ENCODE data around the gene MTUS2.
A peak's percentile ranks its signal among the peaks of the same experiment; 100 is the strongest.
"Not testable (repeated sequence)": the region's sequence is repeated elsewhere in the genome, so short reads cannot be mapped to it uniquely, and the experiment has no call there.

MTUS2 gene

GRCh38 chr13:29318741-29319140 lies 498.6 kb downstream of the MTUS2 start:
- no peak for DNase-seq (ENCODE audit: low read depth, low spot score)

GRCh38 chr13:29319451-29319850 lies 499.3 kb downstream of the MTUS2 start:
- no peak for DNase-seq (ENCODE audit: low read depth, low spot score)

GRCh38 chr13:29323954-29324353 lies 503.8 kb downstream of the MTUS2 start:
- no peak for DNase-seq (ENCODE audit: low read depth, low spot score)

- no peak for DNase-seq (ENCODE audit: low read depth, low spot score)
Measured at GRCh38 chr13:29324601-29325000, 504.5 kb downstream of the MTUS2 start.

GRCh38 chr13:29328501-29328900 lies 508.4 kb downstream of the MTUS2 start:
- no peak for DNase-seq (ENCODE audit: low read depth, low spot score)

- DNase-seq (ENCODE audit: low read depth, low spot score): no peak
Measured at GRCh38 chr13:29336356-29336755, 516.2 kb downstream of the MTUS2 start.

- no peak for DNase-seq (ENCODE audit: low read depth, low spot score)
Measured at GRCh38 chr13:29339386-29340272, 519.5 kb downstream of the MTUS2 start.

GRCh38 chr13:29345860-29346582 lies 525.9 kb downstream of the MTUS2 start:
- DNase-seq (ENCODE audit: low read depth, low spot score): not testable (repeated sequence)

- DNase-seq (ENCODE audit: low read depth, low spot score): no peak
Measured at GRCh38 chr13:29355029-29355428, 534.9 kb downstream of the MTUS2 start.

GRCh38 chr13:29359181-29359580 lies 539.0 kb downstream of the MTUS2 start:
- no peak for DNase-seq (ENCODE audit: low read depth, low spot score)

GRCh38 chr13:29361716-29362115 lies 541.6 kb downstream of the MTUS2 start:
- DNase-seq (ENCODE audit: low read depth, low spot score): no peak

GRCh38 chr13:29362849-29363604 lies 542.9 kb downstream of the MTUS2 start:
- DNase-seq (ENCODE audit: low read depth, low spot score): peak; percentile 70

- DNase-seq (ENCODE audit: low read depth, low spot score): no peak
Measured at GRCh38 chr13:29369060-29369743, 549.1 kb downstream of the MTUS2 start.

- no peak for DNase-seq (ENCODE audit: low read depth, low spot score)
Measured at GRCh38 chr13:29379281-29379680, 559.1 kb downstream of the MTUS2 start.

- DNase-seq (ENCODE audit: low read depth, low spot score): no peak
Measured at GRCh38 chr13:29379865-29380264, 559.7 kb downstream of the MTUS2 start.

GRCh38 chr13:29382021-29382420 lies 561.9 kb downstream of the MTUS2 start:
- no peak for DNase-seq (ENCODE audit: low read depth, low spot score)

- DNase-seq (ENCODE audit: low read depth, low spot score): no peak
Measured at GRCh38 chr13:29383476-29383875, 563.3 kb downstream of the MTUS2 start.

- DNase-seq (ENCODE audit: low read depth, low spot score): no peak
Measured at GRCh38 chr13:29384466-29384865, 564.3 kb downstream of the MTUS2 start.

GRCh38 chr13:29384871-29385270 lies 564.7 kb downstream of the MTUS2 start:
- no peak for DNase-seq (ENCODE audit: low read depth, low spot score)

- DNase-seq (ENCODE audit: low read depth, low spot score): no peak
Measured at GRCh38 chr13:29386246-29386645, 566.1 kb downstream of the MTUS2 start.

- not testable (repeated sequence) for DNase-seq (ENCODE audit: low read depth, low spot score)
Measured at GRCh38 chr13:29390598-29390997, 570.5 kb downstream of the MTUS2 start.

GRCh38 chr13:29396446-29396845 lies 576.3 kb downstream of the MTUS2 start:
- DNase-seq (ENCODE audit: low read depth, low spot score): no peak
